CD4-positive, alpha-beta T cell treated with Interleukin-2 at 100 ng/mL for 4 hours (primary cell): ENCODE measurements around the gene PRPH.
"Not testable (repeated sequence)": the region's sequence is repeated elsewhere in the genome, so short reads cannot be mapped to it uniquely, and the experiment has no call there.

ENCODE experiments used
- DNase-seq: peaks from one replicate; pipeline ENCODE4 v3.0.0-alpha.2; 2020; ENCODE audit warnings: low spot score

PRPH gene

GRCh38 chr12:49301760-49302159 is 6.8 kb downstream of the PRPH start:
- DNase-seq = no peak

- DNase-seq = no peak
Observed at GRCh38 chr12:49304161-49304560, 9.2 kb downstream of the PRPH start.

GRCh38 chr12:49305762-49306510 is 11.0 kb downstream of the PRPH start:
- DNase-seq = no peak

GRCh38 chr12:49309386-49309785 is 14.4 kb downstream of the PRPH start:
- no peak for DNase-seq

- DNase-seq = not testable (repeated sequence)
Observed at GRCh38 chr12:49310451-49311000, 15.6 kb downstream of the PRPH start.

- no peak for DNase-seq
Observed at GRCh38 chr12:49314811-49315210, 19.9 kb downstream of the PRPH start.

GRCh38 chr12:49317118-49317517 is 22.2 kb downstream of the PRPH start:
- DNase-seq = not testable (repeated sequence)

- DNase-seq = not testable (repeated sequence)
Observed at GRCh38 chr12:49320411-49321103, 25.6 kb downstream of the PRPH start.

GRCh38 chr12:49322367-49322707 is 27.4 kb downstream of the PRPH start:
- DNase-seq = no peak

- peak; percentile 99 for DNase-seq
Observed at GRCh38 chr12:49322708-49323523, 28.0 kb downstream of the PRPH start, which contains the start of gene TROAP. Gene TROAP, plus strand, starts transcription at chr12:49323255. Its CDS starts 354 bp downstream, at chr12:49323609.

- DNase-seq = no peak
Observed at GRCh38 chr12:49323524-49324097, 28.7 kb downstream of the PRPH start.

GRCh38 chr12:49325606-49326005 is 30.7 kb downstream of the PRPH start:
- DNase-seq = no peak

- DNase-seq = no peak
Observed at GRCh38 chr12:49327368-49327767, 32.4 kb downstream of the PRPH start.

GRCh38 chr12:49327887-49328286 is 32.9 kb downstream of the PRPH start:
- no peak for DNase-seq

- DNase-seq = no peak
Observed at GRCh38 chr12:49328816-49329215, 33.9 kb downstream of the PRPH start.

GRCh38 chr12:49330032-49330619 is 35.2 kb downstream of the PRPH start:
- DNase-seq = no peak

GRCh38 chr12:49330631-49331379 is 35.9 kb downstream of the PRPH start:
- DNase-seq = no peak

- no peak for DNase-seq
Observed at GRCh38 chr12:49331380-49332222, 36.7 kb downstream of the PRPH start.

- DNase-seq = no peak
Observed at GRCh38 chr12:49332441-49332861, 37.5 kb downstream of the PRPH start.

- no peak for DNase-seq
Observed at GRCh38 chr12:49332891-49333371, 38.0 kb downstream of the PRPH start.
